Measurements from ENCODE around the gene TMEM63B.

- TF ChIP-seq CTCF (IDR thresholded peaks at IDR 0.05), result no peak
- TF ChIP-seq POLR2AphosphoS5 (IDR thresholded peaks at IDR 0.05), result no peak
- TF ChIP-seq POLR2A (IDR thresholded peaks at IDR 0.05), result no peak
These were observed 4.6 kb upstream of the TMEM63B start for GRCh38 chr6:44122801-44123200.
